Kidney tubule cell (primary cell): ENCODE results near the gene TRPV5.

Source experiments
- DNase-seq: peaks from one replicate; pipeline ENCODE4 v3.0.0-alpha.2; 2018; ENCODE audit warnings: low spot score

The TRPV5 gene

DNA sequence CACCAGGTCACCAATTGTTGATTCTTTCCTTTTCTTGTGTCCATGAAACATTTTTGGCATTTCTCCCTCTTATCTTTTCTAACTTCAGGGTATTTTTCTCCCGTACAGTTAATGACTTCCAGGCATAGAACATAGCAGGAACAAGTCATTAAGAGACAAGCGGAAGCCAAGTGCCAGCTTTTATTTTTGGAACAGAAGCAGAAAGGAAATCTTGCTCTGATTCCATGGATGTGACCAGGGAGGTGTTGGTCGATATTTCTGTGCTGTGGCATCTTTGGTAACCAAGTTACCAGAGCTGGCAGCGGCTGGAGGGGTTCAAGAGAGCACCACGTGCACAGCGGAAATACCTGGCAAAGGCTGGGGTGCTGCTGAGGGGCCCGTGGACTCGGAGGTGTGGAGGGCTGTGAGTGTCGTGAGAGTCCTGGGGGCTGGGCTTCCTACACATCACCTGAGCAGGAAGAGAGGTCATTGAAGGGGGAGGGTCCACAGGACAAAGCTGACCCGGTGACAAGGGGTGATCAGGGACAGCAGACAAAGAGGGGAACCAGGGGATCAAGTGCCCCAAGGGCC, 7.5 kb upstream of the TRPV5 start:
- no peak for DNase-seq

- DNase-seq: peak; percentile 3
These were observed 5.8 kb upstream of the TRPV5 start, which contains the start of gene LLCFC1 for GRCh38 chr7:142939226-142939910. Gene LLCFC1, plus strand, starts transcription at chr7:142939484. Its CDS starts 138 bp downstream, at chr7:142939622.

- no peak for DNase-seq
These were observed 5.1 kb upstream of the TRPV5 start for GRCh38 chr7:142938611-142939010.

GRCh38 chr7:142935941-142936565, 2.5 kb upstream of the TRPV5 start:
- DNase-seq: no peak

DNA sequence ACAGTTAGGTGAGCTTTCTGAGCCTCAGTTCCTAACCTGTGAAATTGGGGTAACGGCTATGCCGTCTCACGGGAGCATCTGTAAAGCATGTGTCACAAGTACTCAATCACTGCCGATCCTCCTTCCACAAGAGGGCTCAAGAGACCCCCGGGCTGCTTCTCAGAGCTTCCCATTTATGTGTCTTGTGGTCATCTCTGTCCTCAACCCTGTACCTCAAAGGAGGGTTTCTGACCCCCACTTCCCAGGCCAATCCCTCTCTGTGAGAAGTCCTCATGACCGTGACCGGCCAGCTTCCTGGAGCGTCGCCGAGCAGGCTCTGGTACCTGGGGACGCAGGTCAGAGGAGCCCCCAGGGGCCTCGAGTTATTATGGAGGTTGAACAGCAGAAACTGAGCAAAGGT, 510 bp upstream of the TRPV5 start:
- no peak for DNase-seq

DNA sequence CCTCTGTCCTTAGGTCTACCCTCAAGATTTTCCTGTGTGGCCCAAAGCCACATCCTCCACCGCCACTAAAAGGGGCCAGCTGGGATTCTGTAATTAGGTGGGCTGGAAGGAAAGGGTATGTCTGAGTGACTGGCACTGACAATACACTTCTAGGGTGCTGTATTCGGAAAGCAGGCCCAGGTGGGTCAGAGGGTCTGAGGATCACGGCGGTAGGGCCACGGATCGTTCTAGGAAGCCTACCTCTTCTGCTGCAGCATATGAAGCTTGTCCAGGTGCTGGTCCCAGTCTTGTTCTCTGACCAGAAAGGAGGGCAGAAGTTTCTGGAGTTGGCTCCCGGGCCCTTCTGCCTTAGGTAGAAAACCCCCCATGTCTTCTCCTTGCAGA, 462 bp downstream of the TRPV5 start:
- DNase-seq: no peak

DNA sequence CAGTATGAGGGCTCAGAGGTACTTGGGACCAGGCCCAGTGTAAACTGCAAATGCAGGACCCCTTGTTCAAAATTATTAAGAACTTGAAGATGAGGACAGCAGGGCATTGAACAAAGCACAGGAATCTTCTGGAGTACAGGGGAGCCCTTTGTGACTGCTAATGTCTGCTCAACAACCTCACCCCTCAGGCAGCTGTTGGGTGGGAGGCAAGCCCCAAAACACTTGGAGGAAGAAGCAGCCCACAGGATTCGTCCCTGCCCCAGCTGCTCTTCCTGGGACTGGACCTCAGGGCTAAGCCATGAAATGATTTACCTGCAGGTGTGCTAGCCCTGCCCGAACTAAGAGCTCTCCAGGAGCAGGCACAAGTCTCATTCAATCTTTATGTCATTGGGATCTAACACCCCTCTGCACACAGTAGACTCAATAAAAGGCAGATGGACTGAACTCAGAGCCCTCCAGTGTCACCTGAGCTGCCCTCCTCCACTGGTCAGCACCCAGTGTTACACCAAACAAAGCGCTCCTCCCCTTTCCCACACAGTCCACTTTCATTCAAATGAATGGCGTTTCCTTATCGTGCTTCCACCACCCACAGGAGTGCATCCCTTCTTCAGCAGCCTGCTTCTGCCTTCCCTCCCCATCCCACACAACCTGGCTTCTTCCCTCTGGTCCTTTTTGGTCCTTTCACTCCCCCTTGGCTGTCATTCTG, 1.0 kb downstream of the TRPV5 start:
- DNase-seq: no peak

- DNase-seq: no peak
These were observed 3.3 kb downstream of the TRPV5 start for GRCh38 chr7:142930126-142930730.

- DNase-seq: no peak
These were observed 5.6 kb downstream of the TRPV5 start for GRCh38 chr7:142927949-142928348.

GRCh38 chr7:142927085-142927745, 6.3 kb downstream of the TRPV5 start:
- no peak for DNase-seq

- no peak for DNase-seq
These were observed 8.1 kb downstream of the TRPV5 start for GRCh38 chr7:142925413-142925812.

- no peak for DNase-seq
These were observed 10.2 kb downstream of the TRPV5 start for GRCh38 chr7:142923391-142923790.

- DNase-seq: no peak
These were observed 13.9 kb downstream of the TRPV5 start for GRCh38 chr7:142919656-142920055.

DNA sequence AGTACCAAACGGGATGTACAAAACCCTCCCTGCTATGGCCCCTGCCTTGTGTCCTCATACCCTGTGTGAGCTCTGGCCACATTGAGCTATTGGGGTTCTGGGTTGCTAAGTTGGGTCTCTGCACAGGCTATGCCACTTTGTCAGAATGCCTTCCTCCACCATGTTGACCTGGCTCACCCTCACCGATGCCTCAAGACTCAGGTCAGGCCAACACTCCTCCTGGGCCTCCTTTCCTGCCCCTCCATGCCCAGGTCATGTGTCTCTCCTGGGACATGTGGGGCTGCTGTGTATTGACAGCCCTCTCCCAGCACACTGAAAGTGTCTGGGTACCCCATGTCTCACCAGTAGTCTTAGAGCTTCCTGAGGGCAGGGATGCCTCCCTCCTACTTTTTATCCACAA, 14.6 kb downstream of the TRPV5 start:
- no peak for DNase-seq

DNA sequence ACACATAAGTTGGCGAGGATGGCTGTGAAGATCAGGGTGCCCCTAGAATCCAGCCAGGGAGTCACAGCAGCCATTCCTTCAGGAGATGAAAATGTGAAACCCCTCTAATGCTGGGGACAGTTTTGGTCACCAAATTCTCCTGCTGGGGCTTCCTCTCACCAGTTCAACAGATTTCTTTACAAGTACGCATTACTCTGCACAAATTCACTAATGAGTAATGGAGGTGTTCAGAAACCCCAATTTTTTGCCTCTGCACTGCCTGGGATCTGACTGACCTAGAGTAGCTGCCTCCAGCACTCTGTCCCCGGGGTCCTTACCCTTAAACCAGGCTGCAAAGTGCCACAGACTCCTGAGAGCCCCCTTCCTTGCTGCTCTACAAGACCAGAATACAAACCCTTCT, 16.1 kb downstream of the TRPV5 start:
- DNase-seq: no peak

DNA sequence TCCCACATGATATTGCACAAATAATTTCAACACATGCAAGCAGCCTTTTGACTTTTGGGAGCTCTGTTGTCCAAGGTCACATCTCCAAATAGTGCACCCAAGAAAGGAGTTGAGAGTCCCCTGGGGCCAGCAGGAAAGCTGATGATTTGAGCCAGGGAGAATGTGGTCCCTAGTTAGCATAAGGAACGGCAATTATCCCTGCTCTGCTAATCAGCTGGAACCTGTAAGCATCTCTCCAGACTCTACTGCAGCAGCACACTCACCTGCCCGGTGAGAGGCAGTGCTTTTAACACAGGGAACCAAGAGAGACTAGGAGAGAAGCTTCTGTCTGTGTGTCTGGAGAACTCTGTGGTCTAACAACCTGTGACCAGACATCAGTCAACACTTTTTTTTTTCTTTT, 17.0 kb downstream of the TRPV5 start:
- peak; percentile 58 for DNase-seq

DNA sequence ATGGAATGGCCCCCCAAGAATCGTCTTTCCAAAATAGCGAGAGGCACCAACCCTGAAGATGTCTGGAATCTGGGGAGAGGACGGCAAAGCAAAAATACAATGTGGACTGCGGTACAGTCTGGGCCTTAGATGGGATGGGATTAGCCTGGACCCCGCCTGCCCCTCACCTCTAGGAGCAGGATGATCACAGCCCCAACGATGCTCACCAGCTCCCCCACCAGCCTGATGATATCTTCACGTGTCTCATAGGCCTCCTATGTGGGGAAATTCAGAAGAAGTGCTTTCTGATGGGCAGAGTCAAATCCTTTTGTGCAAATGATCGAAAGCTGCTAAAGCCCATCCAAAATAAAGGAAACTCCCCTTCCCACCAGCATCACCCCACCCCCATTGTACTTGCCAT, 18.2 kb downstream of the TRPV5 start:
- no peak for DNase-seq

DNA sequence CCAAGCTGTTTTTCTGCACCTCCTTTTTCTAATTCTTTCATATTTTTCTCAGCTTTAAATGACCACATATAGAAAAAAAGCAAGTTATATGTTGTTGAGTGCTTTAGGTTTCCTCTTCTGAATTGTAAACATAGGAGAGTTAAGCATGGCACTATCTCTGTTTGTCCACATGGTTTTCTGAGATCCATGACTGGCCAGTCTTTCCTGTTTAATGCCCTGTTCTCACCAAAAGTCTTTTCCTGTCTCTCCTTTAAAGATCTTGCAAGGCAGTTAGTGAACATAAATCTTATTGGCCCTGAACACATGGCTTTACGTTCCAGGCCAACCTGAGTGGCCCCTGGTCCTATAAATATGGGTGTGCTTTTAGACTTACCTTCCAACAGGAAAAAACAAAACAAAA, 19.4 kb downstream of the TRPV5 start:
- DNase-seq: no peak

DNA sequence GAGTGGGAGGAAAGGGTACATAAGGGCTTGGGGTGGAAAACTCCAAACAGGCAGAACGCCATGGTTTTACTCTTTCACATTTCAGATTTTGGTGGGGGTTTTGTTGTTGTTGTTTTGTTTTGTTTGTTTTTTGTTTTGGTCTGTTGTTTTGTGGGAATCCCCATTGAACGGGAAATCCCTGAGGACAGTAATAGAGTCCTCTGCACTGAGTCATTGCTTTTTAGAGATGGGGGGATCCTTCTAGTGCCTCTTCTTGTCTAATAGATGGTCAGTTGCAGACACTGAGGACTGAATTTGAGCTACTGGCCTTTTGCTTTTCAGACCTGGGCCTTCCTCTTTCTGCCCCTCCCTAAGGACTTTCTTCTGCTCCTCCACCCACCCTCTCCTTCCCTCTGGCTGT, 20.0 kb downstream of the TRPV5 start:
- no peak for DNase-seq

GRCh38 chr7:142913051-142913450, 20.5 kb downstream of the TRPV5 start:
- no peak for DNase-seq

DNA sequence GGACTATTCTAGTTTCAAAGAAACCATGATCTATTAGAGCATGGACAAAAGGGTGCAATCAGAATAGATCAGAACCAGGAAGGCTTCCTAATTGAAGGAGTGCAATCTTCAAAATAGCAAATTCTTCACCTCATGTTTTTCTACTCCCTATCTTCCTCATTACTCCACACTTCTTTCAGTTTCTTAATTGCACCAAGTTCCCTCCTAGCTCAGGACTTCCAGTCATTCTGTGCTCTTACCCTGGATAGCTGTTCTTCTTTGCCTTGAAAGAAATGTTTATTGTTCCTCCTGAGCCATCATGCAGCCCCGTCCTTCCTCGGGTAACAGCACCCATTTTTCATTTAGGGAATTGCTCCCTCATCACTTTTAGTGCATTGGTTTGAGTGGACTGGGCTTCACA, 23.1 kb downstream of the TRPV5 start:
- DNase-seq: no peak

DNA sequence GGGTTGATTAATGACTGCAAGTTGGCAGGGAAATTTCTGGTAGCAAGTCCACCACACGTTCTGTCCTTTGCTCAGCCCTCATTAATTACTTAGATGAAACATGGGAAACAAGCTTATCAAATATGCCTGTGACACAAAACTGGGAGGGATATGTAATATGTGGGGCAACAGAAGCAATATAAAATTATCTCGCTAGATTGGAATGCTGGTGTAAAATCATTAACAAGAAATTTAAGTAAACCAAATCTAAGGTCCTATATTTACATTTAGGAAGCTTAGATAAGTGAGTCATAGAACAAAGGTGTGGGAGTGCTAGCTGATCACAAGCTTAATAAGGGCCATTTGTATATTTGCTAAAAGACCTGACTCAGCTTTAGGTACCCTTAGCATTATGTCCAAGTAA, 23.5 kb downstream of the TRPV5 start:
- peak; percentile 32 for DNase-seq
